Gastrocnemius medialis (tissue), 4 donors: ENCODE data around the gene PPM1M.

ENCODE experiments used
- CTCF ChIP-seq, 5 experiments: fragments of 450-650 bp in 3 of 5; fragments of 200-600 bp in 2 of 5; sonication (generic) in 2 of 5; IDR thresholded peaks in 4 of 5; conservative IDR thresholded peaks in 1 of 5; 1 replicate in 4 of 5; 2 replicates in 1 of 5; pipeline ENCODE4 v1.5.1; 2016 to 2019; ENCODE audit warnings: antibody characterized with exemption in 5 of 5, mild to moderate bottlenecking in 3 of 5, moderate library complexity in 3 of 5
- POLR2A ChIP-seq, 2 donors: fragments of 450-650 bp; IDR thresholded peaks; one replicate each; pipeline ENCODE4 v1.6.1; 2017; ENCODE audit warnings: antibody characterized with exemption in 2 of 2, mild to moderate bottlenecking in 2 of 2, moderate library complexity in 2 of 2

GRCh38 chr3:52195823-52196331 lies 49.7 kb upstream of the PPM1M start:
- TF ChIP-seq POLR2A (IDR thresholded peaks at IDR 0.05) (no peak), CTCF (IDR thresholded peaks at IDR 0.05 in 4 of 5, conservative IDR thresholded peaks at IDR 0.05 in 1 of 5) (no peak)
